PC-3 (cell line): ENCODE measurements around the gene SPHK2. TPM values are rescaled to one million over a fixed set of nuclear protein-coding genes. Genes with fewer than 3 reads are reported as not detected.

Source experiments
- ATAC-seq: fragments of 200-7000 bp; cut with Tn5 transposase; 2 replicates; pipeline ENCODE4 v1.9.1; 2020; ENCODE audit warnings: mild to moderate bottlenecking, moderate library complexity
- BruUV-seq: library from RNA; stranded (reverse); fragments of 400-500 nt; replicated peaks from 2 replicates; lab custom pipeline; 2021; lab: Mats Ljungman, UMichigan
- CTCF ChIA-PET: fragments of 300-600 bp; sonication (Branson Sonifier 250); formaldehyde crosslinking; loops from one replicate; lab custom pipeline; 2022; ENCODE audit warnings: antibody characterized with exemption; lab: Charles Lee
- POLR2A ChIA-PET: fragments of 300-600 bp; sonication (Branson Sonifier 250); formaldehyde crosslinking; loops from one replicate; lab custom pipeline; 2022; ENCODE audit warnings: antibody characterized with exemption; ENCODE audit not compliant: unreplicated experiment; lab: Charles Lee
- DNase-seq: peaks from one replicate; pipeline ENCODE4 v3.0.0-alpha.2; 2015
- H2AFZ ChIP-seq: fragments of 300-600 bp; sonication (generic); 2 replicates; pipeline ENCODE4 v1.6.0; 2016; ENCODE audit warnings: antibody characterized with exemption, low read length
- H3F3A ChIP-seq: fragments of 300-600 bp; sonication (generic); one replicate; pipeline ENCODE4 v1.6.0; 2017; ENCODE audit warnings: antibody characterized with exemption, low read length, control low read depth, mild to moderate bottlenecking; ENCODE audit not compliant: unreplicated experiment
- H3K27ac ChIP-seq: fragments of 300-600 bp; sonication (generic); 2 replicates; pipeline ENCODE4 v1.5.1; 2016; ENCODE audit warnings: mild to moderate bottlenecking, low read length
- H3K27me3 ChIP-seq: fragments of 300-600 bp; sonication (generic); 2 replicates; pipeline ENCODE4 v1.6.1; 2016; ENCODE audit warnings: low read length, mixed read lengths
- H3K36me3 ChIP-seq: fragments of 300-600 bp; sonication (generic); 2 replicates; pipeline ENCODE4 v1.6.1; 2016; ENCODE audit warnings: low read depth, mixed run types, low read length, mixed read lengths
- H3K4me1 ChIP-seq: fragments of 300-600 bp; sonication (generic); 2 replicates; pipeline ENCODE4 v1.5.1; 2016; ENCODE audit warnings: low read length; ENCODE audit not compliant: insufficient read depth
- H3K4me2 ChIP-seq: fragments of 300-600 bp; sonication (generic); 2 replicates; pipeline ENCODE4 v1.6.0; 2016; ENCODE audit warnings: low read length
- H3K4me3 ChIP-seq: fragments of 300-600 bp; sonication (generic); 2 replicates; pipeline ENCODE4 v1.5.1; 2016; ENCODE audit warnings: mild to moderate bottlenecking, low read length, mixed read lengths
- H3K79me2 ChIP-seq: fragments of 300-600 bp; sonication (generic); 2 replicates; pipeline ENCODE4 v1.6.1; 2017; ENCODE audit warnings: low read length, mixed read lengths
- H3K9ac ChIP-seq: fragments of 300-600 bp; sonication (generic); 2 replicates; pipeline ENCODE4 v1.6.0; 2016; ENCODE audit warnings: mild to moderate bottlenecking, low read length
- H3K9me2 ChIP-seq: fragments of 300-600 bp; sonication (generic); replicated peaks from 2 replicates; pipeline ENCODE4 v1.6.1; 2016; ENCODE audit warnings: mixed run types, low read length, mixed read lengths
- H3K9me3 ChIP-seq: fragments of 300-600 bp; sonication (generic); 2 replicates; pipeline ENCODE4 v1.6.1; 2016; ENCODE audit warnings: low read length, mixed read lengths
- H4K20me1 ChIP-seq: fragments of 300-600 bp; sonication (generic); 2 replicates; pipeline ENCODE4 v1.6.1; 2016; ENCODE audit warnings: low read length, mixed read lengths
- CTCF ChIP-seq: fragments of 300-600 bp; sonication (generic); conservative IDR thresholded peaks from 2 replicates; pipeline ENCODE4 v1.5.1; 2017; ENCODE audit warnings: antibody characterized with exemption, low read depth, mild to moderate bottlenecking, low read length
- EZH2 ChIP-seq: fragments of 300-600 bp; sonication (generic); IDR thresholded peaks from one replicate; pipeline ENCODE4 v1.6.1; 2017; ENCODE audit warnings: antibody characterized with exemption, mild to moderate bottlenecking, low read length; ENCODE audit not compliant: unreplicated experiment
- EZH2phosphoT487 ChIP-seq: fragments of 300-600 bp; sonication (generic); IDR thresholded peaks from 2 replicates; pipeline ENCODE4 v1.6.1; 2018; ENCODE audit warnings: mild to moderate bottlenecking, antibody characterized with exemption, low read length, borderline replicate concordance
- intact Hi-C: fragments of 100-400 bp; cut with micrococcal nuclease; formaldehyde crosslinking; loops from 2 replicates; pipeline ENCODE4 v1.9.0; 2023
- total RNA-seq: library from RNA; depleted of rRNA; stranded (reverse); fragments of >200 nt; gene quantifications from 2 replicates; pipeline ENCODE4 v1.2.3, GENCODE V29; 2014

SPHK2 gene
- total RNA-seq, 1 experiment from 2014 or later: 8.5 TPM

GRCh38 chr19:48591021-48591420 is 28.3 kb upstream of the SPHK2 start:
- H2AFZ ChIP-seq: no peak overlapping the region
- H3K9ac ChIP-seq: no peak overlapping the region
- DNase-seq (peak; percentile 20), ATAC-seq (no peak)
- H3K4me1 ChIP-seq: peaks cover 4% of the 10 kb centered on the region; the same call in 1 of the 2 replicates
- no TSS peak for BruUV-seq
- H3K27ac ChIP-seq: no peak overlapping the region
- H3K9me3 ChIP-seq: no peaks in the 10 kb centered on the region
- intact Hi-C loops: no loop called here
- H3F3A ChIP-seq: no peaks in the 10 kb centered on the region
- POLR2A ChIA-PET: no interaction called here
- TF ChIP-seq CTCF: peak; percentile 23; the same call in 1 of the 2 replicates
- TF ChIP-seq EZH2: no peak
- no peak for TF ChIP-seq EZH2phosphoT487
- no peaks in the 10 kb centered on the region for H3K27me3 ChIP-seq
- H4K20me1 ChIP-seq: no peaks in the 10 kb centered on the region
- CTCF ChIA-PET: interaction anchor here (0.6 kb wide), 1 partner anchor 99 kb away, joined by 4 read pairs; no protein-coding TSS in a partner anchor
- no peak overlapping the region for H3K4me2 ChIP-seq
- H3K4me3 ChIP-seq: no peak overlapping the region
- H3K36me3 ChIP-seq: no peaks in the 10 kb centered on the region
- no peaks in the 10 kb centered on the region for H3K79me2 ChIP-seq
- H3K9me2 ChIP-seq: no peaks in the 10 kb centered on the region

GRCh38 chr19:48595171-48595570 is 24.1 kb upstream of the SPHK2 start:
- Histone ChIP-seq H3F3A (no peaks in the 10 kb centered on the region), H3K9ac (no peak overlapping the region), H2AFZ (no peak overlapping the region), H3K4me2 (no peak overlapping the region), H3K79me2 (no peaks in the 10 kb centered on the region), H3K9me3 (no peaks in the 10 kb centered on the region), H3K27me3 (no peaks in the 10 kb centered on the region), H3K36me3 (no peaks in the 10 kb centered on the region), H3K9me2 (no peaks in the 10 kb centered on the region), H3K27ac (no peak overlapping the region), H3K4me1 (no peaks in the 10 kb centered on the region), H4K20me1 (no peaks in the 10 kb centered on the region), H3K4me3 (no peak overlapping the region)
- no TSS peak for BruUV-seq
- ChIA-PET POLR2A (no interaction called here), CTCF (no interaction called here)
- DNase-seq (no peak), ATAC-seq (no peak)
- intact Hi-C loops: no loop called here
- TF ChIP-seq EZH2phosphoT487 (no peak), EZH2 (no peak), CTCF (no peak)

DNA sequence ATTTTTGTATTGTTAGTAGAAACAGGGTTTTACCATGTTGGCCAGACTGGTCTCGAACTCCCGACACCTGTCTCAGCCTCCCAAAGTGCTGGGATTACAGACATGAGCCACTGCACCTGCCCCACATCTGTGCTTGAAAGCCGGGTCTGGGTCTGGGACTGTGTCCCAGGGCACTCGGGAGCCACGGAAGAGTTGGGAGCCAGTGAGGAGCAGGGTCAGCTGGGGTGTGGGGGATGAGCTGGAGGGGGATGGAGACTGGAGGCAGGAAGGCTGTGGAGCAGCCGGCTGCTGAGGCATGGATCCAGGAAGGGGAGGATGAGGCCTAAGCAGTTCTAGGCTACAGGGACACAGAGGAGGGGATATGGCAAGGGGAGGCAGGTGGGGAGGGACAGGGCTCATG is 23.5 kb upstream of the SPHK2 start:
- Histone ChIP-seq H2AFZ (no peak overlapping the region), H3K79me2 (no peaks in the 10 kb centered on the region), H3K4me1 (no peaks in the 10 kb centered on the region), H4K20me1 (no peaks in the 10 kb centered on the region), H3K36me3 (no peaks in the 10 kb centered on the region), H3K27me3 (no peaks in the 10 kb centered on the region), H3K4me2 (no peak overlapping the region), H3K4me3 (no peak overlapping the region), H3F3A (no peaks in the 10 kb centered on the region), H3K9ac (no peak overlapping the region), H3K9me2 (no peaks in the 10 kb centered on the region), H3K9me3 (no peaks in the 10 kb centered on the region), H3K27ac (no peak overlapping the region)
- TF ChIP-seq EZH2phosphoT487 (no peak), CTCF (no peak), EZH2 (no peak)
- POLR2A ChIA-PET: no interaction called here
- CTCF ChIA-PET: no interaction called here
- no TSS peak for BruUV-seq
- no peak for DNase-seq
- no peak for ATAC-seq
- intact Hi-C loops: no loop called here
